ENCODE results near the gene STIM2.

DNA sequence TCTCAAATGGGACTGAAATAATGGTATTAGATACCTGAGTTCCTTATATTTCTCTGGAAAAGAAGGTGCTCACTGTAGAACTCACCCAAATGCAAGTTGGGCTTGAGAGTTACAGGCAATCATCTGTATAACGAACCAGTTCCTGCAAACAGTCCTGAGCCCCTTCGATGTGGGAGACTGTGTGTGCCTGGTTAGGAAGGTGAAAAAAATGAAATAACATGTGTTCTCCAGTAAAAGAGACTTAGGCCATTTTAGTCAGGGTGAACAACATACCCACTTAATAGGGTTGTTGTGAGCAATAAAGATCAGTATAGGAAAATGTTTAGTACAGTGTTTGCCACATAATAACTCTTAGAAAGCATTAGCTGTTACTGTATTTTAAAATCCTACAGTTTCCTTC is 23.4 kb downstream of the STIM2 start:
- TF ChIP-seq, protein P1, sequence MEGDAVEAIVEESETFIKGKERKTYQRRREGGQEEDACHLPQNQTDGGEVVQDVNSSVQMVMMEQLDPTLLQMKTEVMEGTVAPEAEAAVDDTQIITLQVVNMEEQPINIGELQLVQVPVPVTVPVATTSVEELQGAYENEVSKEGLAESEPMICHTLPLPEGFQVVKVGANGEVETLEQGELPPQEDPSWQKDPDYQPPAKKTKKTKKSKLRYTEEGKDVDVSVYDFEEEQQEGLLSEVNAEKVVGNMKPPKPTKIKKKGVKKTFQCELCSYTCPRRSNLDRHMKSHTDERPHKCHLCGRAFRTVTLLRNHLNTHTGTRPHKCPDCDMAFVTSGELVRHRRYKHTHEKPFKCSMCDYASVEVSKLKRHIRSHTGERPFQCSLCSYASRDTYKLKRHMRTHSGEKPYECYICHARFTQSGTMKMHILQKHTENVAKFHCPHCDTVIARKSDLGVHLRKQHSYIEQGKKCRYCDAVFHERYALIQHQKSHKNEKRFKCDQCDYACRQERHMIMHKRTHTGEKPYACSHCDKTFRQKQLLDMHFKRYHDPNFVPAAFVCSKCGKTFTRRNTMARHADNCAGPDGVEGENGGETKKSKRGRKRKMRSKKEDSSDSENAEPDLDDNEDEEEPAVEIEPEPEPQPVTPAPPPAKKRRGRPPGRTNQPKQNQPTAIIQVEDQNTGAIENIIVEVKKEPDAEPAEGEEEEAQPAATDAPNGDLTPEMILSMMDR (IDR thresholded peaks at IDR 0.05): no peak
- TF ChIP-seq EZH2 (IDR thresholded peaks at IDR 0.05): no peak

Measured in neural progenitor cell (in vitro differentiated cells).